ENCODE results near the gene PRDM12. TPM values are rescaled to one million over a fixed set of nuclear protein-coding genes. Genes with fewer than 3 reads are reported as not detected.
A peak's percentile ranks its signal among the peaks of the same experiment; 100 is the strongest.

Gene PRDM12
- polyA plus RNA-seq, 1 of the 3 experiments (the other 2 are of a cell fraction) = 0.08 TPM

DNA sequence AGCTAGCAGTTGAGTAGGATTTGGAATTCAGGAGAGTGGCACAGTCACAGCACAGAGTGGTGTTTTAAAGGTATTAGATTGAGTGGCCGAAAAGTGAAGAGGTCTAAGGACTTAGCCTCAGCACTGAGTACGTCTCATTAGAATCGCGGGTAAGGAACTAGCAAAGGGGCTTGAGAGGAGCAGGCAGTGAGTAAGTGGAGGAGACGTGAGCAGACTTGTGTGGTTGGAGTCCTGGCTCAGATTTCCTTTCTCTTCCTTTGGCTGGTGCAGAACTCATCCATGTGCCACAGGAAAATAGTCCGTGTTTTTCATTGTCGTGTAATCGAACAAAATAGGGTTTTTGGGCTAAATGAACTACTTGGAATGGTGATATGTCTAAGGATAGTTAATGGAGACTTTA lies 32.6 kb downstream of the PRDM12 start:
- Histone ChIP-seq H2AFZ (ENCODE audit: low read depth) (no peak overlapping the region), H3K4me2 (no peak overlapping the region), H3K9me3 (no peaks in the 10 kb centered on the region), H3K9ac (no peak overlapping the region), H3K4me1 (ENCODE audit: control insufficient read depth in 1 of 2, insufficient read depth in 2 of 2, low read depth in 1 of 2, low read length in 1 of 2) (peaks cover 0 to 23% of the 10 kb centered on the region in 2 experiments; a peak in 2 of 4 replicates), H3K36me3 (replicated peaks in 1 of 2; ENCODE audit: control insufficient read depth in 1 of 2, insufficient read depth in 2 of 2, low read length in 1 of 2) (peaks cover 18 to 34% of the 10 kb centered on the region in 2 experiments), H3K79me2 (ENCODE audit: insufficient read depth) (peaks cover 43% of the 10 kb centered on the region), H4K20me1 (ENCODE audit: insufficient read depth) (peaks cover 4% of the 10 kb centered on the region), H3K9me2 (no peaks in the 10 kb centered on the region), H3F3A (replicated peaks; ENCODE audit: insufficient read depth) (peaks cover 12% of the 10 kb centered on the region), H3K27ac (ENCODE audit: low read depth in 2 of 2, low read length in 1 of 2) (no peak overlapping the region), H3K27me3 (ENCODE audit: insufficient read depth) (no peaks in the 10 kb centered on the region), H3K4me3 (ENCODE audit: low read depth in 2 of 2, low read length in 1 of 2) (no peak overlapping the region)
- no peak for TF ChIP-seq ELF1 (IDR thresholded peaks at IDR 0.05)
- TF ChIP-seq, protein P1, sequence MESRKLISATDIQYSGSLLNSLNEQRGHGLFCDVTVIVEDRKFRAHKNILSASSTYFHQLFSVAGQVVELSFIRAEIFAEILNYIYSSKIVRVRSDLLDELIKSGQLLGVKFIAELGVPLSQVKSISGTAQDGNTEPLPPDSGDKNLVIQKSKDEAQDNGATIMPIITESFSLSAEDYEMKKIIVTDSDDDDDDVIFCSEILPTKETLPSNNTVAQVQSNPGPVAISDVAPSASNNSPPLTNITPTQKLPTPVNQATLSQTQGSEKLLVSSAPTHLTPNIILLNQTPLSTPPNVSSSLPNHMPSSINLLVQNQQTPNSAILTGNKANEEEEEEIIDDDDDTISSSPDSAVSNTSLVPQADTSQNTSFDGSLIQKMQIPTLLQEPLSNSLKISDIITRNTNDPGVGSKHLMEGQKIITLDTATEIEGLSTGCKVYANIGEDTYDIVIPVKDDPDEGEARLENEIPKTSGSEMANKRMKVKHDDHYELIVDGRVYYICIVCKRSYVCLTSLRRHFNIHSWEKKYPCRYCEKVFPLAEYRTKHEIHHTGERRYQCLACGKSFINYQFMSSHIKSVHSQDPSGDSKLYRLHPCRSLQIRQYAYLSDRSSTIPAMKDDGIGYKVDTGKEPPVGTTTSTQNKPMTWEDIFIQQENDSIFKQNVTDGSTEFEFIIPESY (IDR thresholded peaks at IDR 0.05; ENCODE audit: borderline replicate concordance, low read depth) = no peak
- TF ChIP-seq TCF12 (IDR thresholded peaks at IDR 0.05) = no peak
- no peak for TF ChIP-seq FOSL2 (IDR thresholded peaks at IDR 0.05; ENCODE audit: borderline replicate concordance, low read depth)
- TF ChIP-seq RCOR1 (IDR thresholded peaks at IDR 0.05; ENCODE audit: low read length) = no peak
- TF ChIP-seq SMC3 (IDR thresholded peaks at IDR 0.05; ENCODE audit: low read depth, low read length) = no peak
- TF ChIP-seq SIN3A (IDR thresholded peaks at IDR 0.05; ENCODE audit: borderline replicate concordance, low read depth, low read length) = no peak
- TF ChIP-seq TAF1 (IDR thresholded peaks at IDR 0.05; ENCODE audit: borderline replicate concordance, low read depth, low read length) = no peak
- no peak for TF ChIP-seq EZH2phosphoT487 (IDR thresholded peaks at IDR 0.05; ENCODE audit: borderline replicate concordance, low read depth)
- TF ChIP-seq, protein P2, sequence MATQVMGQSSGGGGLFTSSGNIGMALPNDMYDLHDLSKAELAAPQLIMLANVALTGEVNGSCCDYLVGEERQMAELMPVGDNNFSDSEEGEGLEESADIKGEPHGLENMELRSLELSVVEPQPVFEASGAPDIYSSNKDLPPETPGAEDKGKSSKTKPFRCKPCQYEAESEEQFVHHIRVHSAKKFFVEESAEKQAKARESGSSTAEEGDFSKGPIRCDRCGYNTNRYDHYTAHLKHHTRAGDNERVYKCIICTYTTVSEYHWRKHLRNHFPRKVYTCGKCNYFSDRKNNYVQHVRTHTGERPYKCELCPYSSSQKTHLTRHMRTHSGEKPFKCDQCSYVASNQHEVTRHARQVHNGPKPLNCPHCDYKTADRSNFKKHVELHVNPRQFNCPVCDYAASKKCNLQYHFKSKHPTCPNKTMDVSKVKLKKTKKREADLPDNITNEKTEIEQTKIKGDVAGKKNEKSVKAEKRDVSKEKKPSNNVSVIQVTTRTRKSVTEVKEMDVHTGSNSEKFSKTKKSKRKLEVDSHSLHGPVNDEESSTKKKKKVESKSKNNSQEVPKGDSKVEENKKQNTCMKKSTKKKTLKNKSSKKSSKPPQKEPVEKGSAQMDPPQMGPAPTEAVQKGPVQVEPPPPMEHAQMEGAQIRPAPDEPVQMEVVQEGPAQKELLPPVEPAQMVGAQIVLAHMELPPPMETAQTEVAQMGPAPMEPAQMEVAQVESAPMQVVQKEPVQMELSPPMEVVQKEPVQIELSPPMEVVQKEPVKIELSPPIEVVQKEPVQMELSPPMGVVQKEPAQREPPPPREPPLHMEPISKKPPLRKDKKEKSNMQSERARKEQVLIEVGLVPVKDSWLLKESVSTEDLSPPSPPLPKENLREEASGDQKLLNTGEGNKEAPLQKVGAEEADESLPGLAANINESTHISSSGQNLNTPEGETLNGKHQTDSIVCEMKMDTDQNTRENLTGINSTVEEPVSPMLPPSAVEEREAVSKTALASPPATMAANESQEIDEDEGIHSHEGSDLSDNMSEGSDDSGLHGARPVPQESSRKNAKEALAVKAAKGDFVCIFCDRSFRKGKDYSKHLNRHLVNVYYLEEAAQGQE (IDR thresholded peaks at IDR 0.05; ENCODE audit: low read depth, low read length) = no peak
- DNase-seq = no peak
- whole genome bisulfite sequencing (ENCODE audit: low lambda C conversion rate) = 89% methylated on average over 8 of the region's 8 CpGs
- ChIA-PET CTCF (interaction anchor here (10.5 kb wide), 1 partner anchor 11 kb away, joined by 58 read pairs; no protein-coding TSS in a partner anchor), POLR2A (no interaction called here)

DNA sequence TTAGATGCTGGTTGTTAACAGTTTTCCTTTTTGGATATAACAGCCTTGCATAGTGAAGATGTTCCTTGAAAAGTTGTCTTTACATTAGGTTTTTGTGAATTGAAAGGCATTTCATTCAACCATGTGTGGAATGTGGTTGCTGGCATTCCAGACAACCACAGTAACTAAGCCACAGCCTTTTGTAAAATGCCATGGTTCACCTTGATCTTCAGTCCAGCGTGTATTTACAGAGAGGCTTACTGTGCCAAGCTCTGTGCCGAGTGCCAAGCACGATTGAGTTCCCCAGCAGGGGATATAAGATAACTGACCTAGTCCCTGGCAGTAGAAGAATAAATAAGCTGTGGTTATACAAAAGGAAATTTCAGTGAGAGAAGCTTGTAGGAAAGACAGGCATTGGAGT lies 34.1 kb downstream of the PRDM12 start:
- Histone ChIP-seq H3K9me3 (no peaks in the 10 kb centered on the region), H3K4me1 (ENCODE audit: control insufficient read depth in 1 of 2, insufficient read depth in 2 of 2, low read depth in 1 of 2, low read length in 1 of 2) (peaks cover 0 to 18% of the 10 kb centered on the region in 2 experiments; a peak in 2 of 4 replicates), H3K4me2 (0 out of 2 replicates have a peak overlapping the region, but pooled peaks have one; percentile 9), H3K4me3 (ENCODE audit: low read depth in 2 of 2, low read length in 1 of 2) (no peak overlapping the region), H3K9ac (no peak overlapping the region), H3K36me3 (replicated peaks in 1 of 2; ENCODE audit: control insufficient read depth in 1 of 2, insufficient read depth in 2 of 2, low read length in 1 of 2) (peaks cover 29 to 44% of the 10 kb centered on the region in 2 experiments), H4K20me1 (ENCODE audit: insufficient read depth) (peaks cover 4% of the 10 kb centered on the region), H3K27ac (ENCODE audit: low read depth in 2 of 2, low read length in 1 of 2) (peak overlapping the region in 1 of 2 experiments; percentile 24; a peak in 1 of 4 replicates), H3K9me2 (no peaks in the 10 kb centered on the region), H3F3A (replicated peaks; ENCODE audit: insufficient read depth) (peaks cover 12% of the 10 kb centered on the region), H3K79me2 (ENCODE audit: insufficient read depth) (peaks cover 48% of the 10 kb centered on the region), H2AFZ (ENCODE audit: low read depth) (no peak overlapping the region), H3K27me3 (ENCODE audit: insufficient read depth) (no peaks in the 10 kb centered on the region)
- ChIA-PET POLR2A (no interaction called here), CTCF (interaction anchor here (1.0 to 10.5 kb wide), 5 partner anchors 10 to 348 kb away, joined by 3 to 58 read pairs (median 5); no protein-coding TSS in a partner anchor)
- TF ChIP-seq FOXJ3 (CRISPR knock-in tag; IDR thresholded peaks at IDR 0.05) (no peak), TEAD4 (IDR thresholded peaks at IDR 0.05; ENCODE audit: borderline replicate concordance, insufficient read depth) (0 out of 2 replicates have a peak, but pooled peaks have one; percentile 13)
- no peak for DNase-seq
- WGBS (ENCODE audit: low lambda C conversion rate) = 79% methylated on average over 3 of the region's 3 CpGs

Data from SK-N-SH (cell line).